KG1 (cell line): ENCODE results near the gene DPP10.

ENCODE experiments used
- DNase-seq: peaks from one replicate; lab custom pipeline; 2025; lab: John Stamatoyannopoulos, UW

Gene DPP10

GRCh38 chr2:114810092-114810491, 367.7 kb downstream of the DPP10 start:
- DNase-seq, result no peak

GRCh38 chr2:114812261-114812660, 369.8 kb downstream of the DPP10 start:
- DNase-seq, result no peak

GRCh38 chr2:114814355-114814754, 371.9 kb downstream of the DPP10 start:
- no peak for DNase-seq

- no peak for DNase-seq
Measured at GRCh38 chr2:114821055-114821454, 378.6 kb downstream of the DPP10 start.

- DNase-seq, result no peak
Measured at GRCh38 chr2:114843963-114844362, 401.5 kb downstream of the DPP10 start.

- no peak for DNase-seq
Measured at GRCh38 chr2:114857196-114857595, 414.8 kb downstream of the DPP10 start.

GRCh38 chr2:114859726-114860510, 417.5 kb downstream of the DPP10 start:
- DNase-seq, result no peak

GRCh38 chr2:114862243-114862642, 419.8 kb downstream of the DPP10 start:
- DNase-seq, result no peak

- DNase-seq, result no peak
Measured at GRCh38 chr2:114864901-114865300, 422.5 kb downstream of the DPP10 start.

GRCh38 chr2:114880046-114880445, 437.6 kb downstream of the DPP10 start:
- DNase-seq, result no peak

- DNase-seq, result no peak
Measured at GRCh38 chr2:114919985-114920384, 477.5 kb downstream of the DPP10 start.

GRCh38 chr2:114922076-114922475, 479.6 kb downstream of the DPP10 start:
- no peak for DNase-seq

GRCh38 chr2:114925296-114926255, 483.1 kb downstream of the DPP10 start:
- no peak for DNase-seq

GRCh38 chr2:114926303-114926702, 483.9 kb downstream of the DPP10 start:
- no peak for DNase-seq

- no peak for DNase-seq
Measured at GRCh38 chr2:114929225-114929624, 486.8 kb downstream of the DPP10 start.

GRCh38 chr2:114933671-114934241, 491.3 kb downstream of the DPP10 start:
- DNase-seq, result no peak

- no peak for DNase-seq
Measured at GRCh38 chr2:114935031-114935430, 492.6 kb downstream of the DPP10 start.

GRCh38 chr2:114937366-114937930, 495.0 kb downstream of the DPP10 start:
- no peak for DNase-seq

GRCh38 chr2:114940785-114941458, 498.5 kb downstream of the DPP10 start:
- DNase-seq, result no peak

- DNase-seq, result no peak
Measured at GRCh38 chr2:114949228-114949804, 506.9 kb downstream of the DPP10 start.

GRCh38 chr2:114960389-114960788, 517.9 kb downstream of the DPP10 start:
- no peak for DNase-seq
